GM18508 (cell line): ENCODE measurements around the gene UBE3D.
"Not testable (repeated sequence)": the region's sequence is repeated elsewhere in the genome, so short reads cannot be mapped to it uniquely, and the experiment has no call there.

Experiments used
- ATAC-seq: cut with Tn5 transposase; IDR thresholded peaks from one replicate; pipeline ENCODE4 v1.9.1; 2021; ENCODE audit warnings: moderate number of reproducible peaks; ENCODE audit not compliant: insufficient read depth, unreplicated experiment

The UBE3D gene

GRCh38 chr6:82882363-82883023 is 183.1 kb downstream of the UBE3D start:
- no peak for ATAC-seq

- no peak for ATAC-seq
Observed at GRCh38 chr6:82881519-82881918, 184.1 kb downstream of the UBE3D start.

- no peak for ATAC-seq
Observed at GRCh38 chr6:82878812-82879211, 186.8 kb downstream of the UBE3D start.

GRCh38 chr6:82877213-82878195 is 188.1 kb downstream of the UBE3D start:
- ATAC-seq: no peak

GRCh38 chr6:82875573-82876185 is 190.0 kb downstream of the UBE3D start:
- no peak for ATAC-seq

GRCh38 chr6:82874867-82875266 is 190.8 kb downstream of the UBE3D start:
- no peak for ATAC-seq

- ATAC-seq: no peak
Observed at GRCh38 chr6:82872185-82872584, 193.5 kb downstream of the UBE3D start.

- ATAC-seq: no peak
Observed at GRCh38 chr6:82870582-82871172, 195.0 kb downstream of the UBE3D start.

- no peak for ATAC-seq
Observed at GRCh38 chr6:82869493-82869892, 196.1 kb downstream of the UBE3D start.

GRCh38 chr6:82867946-82868345 is 197.7 kb downstream of the UBE3D start:
- ATAC-seq: no peak

GRCh38 chr6:82866446-82866845 is 199.2 kb downstream of the UBE3D start:
- ATAC-seq: no peak

- ATAC-seq: no peak
Observed at GRCh38 chr6:82865461-82865860, 200.2 kb downstream of the UBE3D start.

GRCh38 chr6:82863781-82864180 is 201.9 kb downstream of the UBE3D start:
- no peak for ATAC-seq

GRCh38 chr6:82862543-82862942 is 203.1 kb downstream of the UBE3D start:
- no peak for ATAC-seq

- ATAC-seq: no peak
Observed at GRCh38 chr6:82861121-82861520, 204.5 kb downstream of the UBE3D start.

- not testable (repeated sequence) for ATAC-seq
Observed at GRCh38 chr6:82856077-82856476, 209.6 kb downstream of the UBE3D start.

GRCh38 chr6:82852904-82853303 is 212.7 kb downstream of the UBE3D start:
- ATAC-seq: not testable (repeated sequence)

GRCh38 chr6:82843291-82843885 is 222.3 kb downstream of the UBE3D start:
- no peak for ATAC-seq

- ATAC-seq: no peak
Observed at GRCh38 chr6:82842721-82843120, 222.9 kb downstream of the UBE3D start.
